HG02610 (cell line): Measurements from ENCODE around the gene E4F1.
"Not testable (repeated sequence)": the region's sequence is repeated elsewhere in the genome, so short reads cannot be mapped to it uniquely, and the experiment has no call there.

Experiments
- ATAC-seq: cut with Tn5 transposase; IDR thresholded peaks from one replicate; pipeline ENCODE4 v1.9.1; 2021; ENCODE audit warnings: mild to moderate bottlenecking, moderate library complexity; ENCODE audit not compliant: unreplicated experiment

Gene E4F1

GRCh38 chr16:2189252-2189893 lies 34.0 kb upstream of the E4F1 start:
- ATAC-seq, result no peak

GRCh38 chr16:2190002-2190658 lies 33.3 kb upstream of the E4F1 start:
- ATAC-seq, result no peak

GRCh38 chr16:2190659-2191445 lies 32.5 kb upstream of the E4F1 start:
- no peak for ATAC-seq

GRCh38 chr16:2191446-2191706 lies 32.0 kb upstream of the E4F1 start:
- ATAC-seq, result no peak

- no peak for ATAC-seq
Measured at GRCh38 chr16:2194166-2194834, 29.1 kb upstream of the E4F1 start.

- ATAC-seq, result no peak
Measured at GRCh38 chr16:2194852-2195321, 28.5 kb upstream of the E4F1 start.

- ATAC-seq, result no peak
Measured at GRCh38 chr16:2195322-2196161, 27.8 kb upstream of the E4F1 start.

- ATAC-seq, result no peak
Measured at GRCh38 chr16:2196162-2196980, 27.0 kb upstream of the E4F1 start, which contains the start of gene CASKIN1. Gene CASKIN1, minus strand, starts transcription at chr16:2196605. Its CDS starts 173 bp downstream, at chr16:2196432.

- no peak for ATAC-seq
Measured at GRCh38 chr16:2196981-2197511, 26.3 kb upstream of the E4F1 start.

- ATAC-seq, result no peak
Measured at GRCh38 chr16:2197765-2198164, 25.6 kb upstream of the E4F1 start.

- no peak for ATAC-seq
Measured at GRCh38 chr16:2198283-2198682, 25.1 kb upstream of the E4F1 start.

GRCh38 chr16:2199095-2199494 lies 24.3 kb upstream of the E4F1 start:
- ATAC-seq, result no peak

- ATAC-seq, result no peak
Measured at GRCh38 chr16:2199621-2200139, 23.7 kb upstream of the E4F1 start.

- no peak for ATAC-seq
Measured at GRCh38 chr16:2200313-2200712, 23.1 kb upstream of the E4F1 start.

- ATAC-seq, result not testable (repeated sequence)
Measured at GRCh38 chr16:2203119-2203688, 20.2 kb upstream of the E4F1 start.

- no peak for ATAC-seq
Measured at GRCh38 chr16:2204416-2205103, 18.8 kb upstream of the E4F1 start.

- ATAC-seq, result peak; percentile 60
Measured at GRCh38 chr16:2205104-2205966, 18.1 kb upstream of the E4F1 start, which contains the start of gene MLST8. Gene MLST8, plus strand, starts transcription at chr16:2205454. Its CDS starts 632 bp downstream, at chr16:2206086.
